EH (cell line): ENCODE measurements around the gene GLOD5.

Experiments
- DNase-seq: peaks from one replicate; pipeline ENCODE4 v3.0.0-alpha.2; 2015; ENCODE audit warnings: low read depth

The GLOD5 gene

DNA sequence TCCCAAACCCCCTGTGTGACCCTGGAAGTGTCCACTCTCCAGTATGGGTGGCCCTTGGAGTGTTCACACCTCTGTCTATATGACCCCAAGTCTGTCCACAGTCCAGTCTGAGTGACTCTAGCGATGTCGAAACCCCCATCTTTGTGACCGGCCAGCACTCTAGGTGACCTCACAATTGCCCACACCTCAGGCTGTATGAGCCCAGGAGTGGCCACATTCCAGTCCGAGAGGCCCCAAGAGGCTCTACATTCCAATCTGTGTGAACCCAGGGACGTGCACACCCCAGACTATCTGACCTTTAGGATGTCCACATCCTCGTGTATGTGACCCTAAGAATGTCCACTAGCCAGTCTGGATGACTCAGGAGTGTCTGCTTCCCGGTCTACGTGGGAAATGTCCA, 7.3 kb upstream of the GLOD5 start:
- peak; percentile 2 for DNase-seq

DNA sequence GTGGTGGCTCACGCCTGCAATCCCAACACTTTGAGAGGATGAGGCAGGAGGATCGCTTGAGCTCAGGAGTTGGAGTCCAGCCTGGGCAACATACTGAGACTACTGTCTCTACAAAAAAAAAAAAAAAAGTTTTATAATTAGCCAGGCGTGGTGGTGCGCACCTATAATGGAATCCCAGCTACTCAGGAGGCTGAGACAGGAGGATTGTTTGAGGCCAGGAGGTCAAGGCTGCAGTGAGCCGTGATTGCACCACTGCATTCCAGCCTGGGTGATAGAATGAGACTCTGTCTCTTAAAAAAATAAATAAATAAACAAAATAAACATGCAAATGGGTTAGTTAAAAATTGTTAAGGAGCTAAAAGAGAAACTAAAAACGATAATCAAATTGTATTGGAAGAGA, 7.7 kb downstream of the GLOD5 start:
- DNase-seq = no peak

DNA sequence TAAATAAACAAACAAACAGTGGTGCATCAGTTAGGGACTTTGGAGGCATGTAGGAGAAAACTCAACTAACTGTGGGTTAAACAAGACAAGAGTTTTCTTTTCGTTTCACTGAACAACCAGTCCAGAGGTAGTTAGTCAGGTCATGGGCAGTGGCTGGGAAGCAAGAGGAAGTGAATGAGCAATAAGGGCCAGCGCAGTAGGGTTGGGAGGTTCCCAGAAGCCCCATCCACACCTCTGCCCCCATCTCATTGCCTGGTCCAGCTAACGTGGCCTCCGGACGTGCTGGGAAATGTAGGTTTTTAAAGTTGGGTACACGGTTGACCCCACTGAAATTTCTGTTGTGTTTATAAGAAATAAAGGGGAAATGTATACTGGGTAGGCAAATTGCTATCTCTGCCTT, 8.7 kb downstream of the GLOD5 start:
- no peak for DNase-seq

DNA sequence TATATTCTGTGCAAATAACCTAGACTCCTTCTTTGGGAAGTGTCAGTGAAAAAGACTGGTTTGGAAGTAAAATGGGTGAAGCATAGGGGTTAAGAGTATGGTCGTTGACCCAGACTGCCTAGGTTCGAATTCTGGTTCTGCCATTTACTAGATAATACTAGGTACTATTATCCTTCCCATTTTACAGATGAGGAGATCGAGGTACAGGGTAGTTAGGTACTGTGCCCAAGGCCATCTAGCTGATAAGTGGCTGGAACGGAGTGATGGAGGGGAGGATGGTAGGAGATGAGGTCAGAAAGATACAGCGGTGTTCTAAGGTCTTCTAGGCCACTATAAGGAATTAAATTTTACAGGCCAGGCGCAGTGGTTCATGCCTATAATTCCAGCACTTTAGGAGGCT, 11.1 kb downstream of the GLOD5 start:
- no peak for DNase-seq

DNA sequence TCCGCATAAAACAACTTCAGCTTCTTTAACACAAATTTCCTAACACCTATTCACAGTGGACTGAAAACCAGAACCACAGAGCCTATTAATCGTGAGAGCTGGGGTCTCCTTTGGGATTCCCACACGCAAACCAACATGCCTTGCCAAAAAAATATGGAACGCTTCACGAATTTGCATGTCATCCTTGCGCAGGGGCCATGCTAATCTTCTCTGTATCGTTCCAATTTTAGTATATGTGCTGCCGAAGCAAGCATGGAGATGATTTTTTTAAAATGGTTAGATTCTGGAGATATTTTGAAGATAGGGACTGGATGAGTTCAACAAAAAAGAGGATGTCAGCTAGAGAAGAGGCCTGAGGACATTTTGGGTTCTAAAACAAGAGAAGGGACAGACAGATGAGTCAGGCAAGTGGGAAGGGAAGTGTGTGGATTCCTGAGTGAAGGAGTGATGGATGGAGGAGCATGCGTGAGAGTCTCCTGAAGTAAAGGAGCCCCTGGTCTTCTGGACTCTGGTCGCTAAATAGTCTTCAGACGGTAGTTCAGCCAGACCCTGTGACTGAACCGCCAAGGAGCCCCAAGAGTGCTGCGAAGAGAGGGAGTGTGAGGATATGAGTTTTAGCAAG, 15.4 kb downstream of the GLOD5 start:
- DNase-seq = no peak

DNA sequence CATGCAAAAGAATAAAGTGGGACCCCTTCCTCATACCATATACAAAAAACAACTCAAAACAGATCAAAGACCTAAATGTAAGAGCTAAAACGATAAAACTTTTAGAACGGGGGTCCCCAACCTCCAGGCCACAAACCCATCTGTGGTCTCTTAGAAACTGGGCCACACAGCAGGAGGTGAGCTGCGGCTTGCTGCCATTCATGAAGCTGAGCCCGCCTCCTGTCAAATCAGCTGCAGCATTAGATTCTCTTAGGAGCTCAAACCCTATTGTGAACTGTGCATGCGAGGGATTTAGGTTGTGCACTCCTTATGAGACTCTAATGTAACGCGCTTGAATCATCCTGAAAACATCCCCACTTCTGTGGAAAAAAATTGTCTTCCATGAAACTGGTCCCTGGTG, 17.9 kb downstream of the GLOD5 start:
- no peak for DNase-seq

DNA sequence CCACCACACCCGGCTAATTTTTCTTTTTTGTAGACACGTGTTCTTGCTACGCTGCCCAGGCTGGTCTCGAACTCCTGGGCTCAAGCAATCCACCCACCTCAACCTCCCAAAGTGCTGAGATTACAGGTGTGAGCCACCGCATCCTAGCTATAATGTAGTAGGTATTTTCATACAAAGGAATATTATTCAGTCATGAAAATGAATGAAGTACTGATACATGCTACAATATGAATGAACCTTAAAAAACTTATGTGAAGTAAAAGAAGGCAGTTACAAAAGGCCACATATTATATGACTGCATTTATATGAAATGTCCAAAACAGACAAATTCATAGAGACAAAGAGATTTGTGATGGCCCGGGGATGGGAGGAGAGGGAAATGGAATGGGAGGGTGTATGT, 20.2 kb downstream of the GLOD5 start:
- DNase-seq = no peak

DNA sequence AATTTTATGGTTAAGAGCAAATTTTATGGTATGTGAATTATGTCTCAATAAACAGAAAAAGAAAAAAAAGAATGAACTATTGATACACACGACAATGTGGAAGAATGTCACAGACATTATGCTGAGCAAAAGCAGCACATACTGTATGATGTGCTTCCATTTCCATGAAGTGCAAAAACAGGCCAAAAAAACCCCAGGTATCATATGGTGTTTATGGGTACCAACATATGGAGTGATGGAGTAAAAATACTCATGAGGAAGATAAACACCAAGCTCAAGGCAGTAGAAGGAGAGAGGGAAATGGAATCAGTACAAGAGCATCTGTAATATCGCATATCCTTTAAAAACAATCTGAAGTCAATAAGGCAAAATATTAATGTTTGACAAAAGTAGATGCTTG, 20.7 kb downstream of the GLOD5 start:
- no peak for DNase-seq

DNA sequence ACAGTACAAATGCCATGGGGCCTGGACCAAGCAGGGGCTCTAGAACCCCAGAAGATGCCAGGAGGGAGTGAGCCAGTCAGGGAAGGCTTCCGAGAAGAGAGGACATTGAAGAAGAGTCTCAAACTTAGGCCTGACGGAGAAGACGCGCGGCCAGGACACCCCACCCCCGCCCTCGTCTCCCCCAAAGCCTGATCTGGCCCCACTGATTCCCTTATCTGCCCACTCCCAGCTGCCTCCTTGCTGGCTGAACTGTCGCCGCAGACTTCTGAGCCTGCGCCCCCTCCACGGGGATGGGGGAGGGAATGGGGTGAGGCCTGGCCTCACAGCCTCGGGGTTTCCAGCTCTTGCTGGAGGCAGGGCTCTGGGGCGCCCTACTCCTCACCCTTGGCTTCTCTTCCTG, 21.2 kb downstream of the GLOD5 start:
- no peak for DNase-seq

DNA sequence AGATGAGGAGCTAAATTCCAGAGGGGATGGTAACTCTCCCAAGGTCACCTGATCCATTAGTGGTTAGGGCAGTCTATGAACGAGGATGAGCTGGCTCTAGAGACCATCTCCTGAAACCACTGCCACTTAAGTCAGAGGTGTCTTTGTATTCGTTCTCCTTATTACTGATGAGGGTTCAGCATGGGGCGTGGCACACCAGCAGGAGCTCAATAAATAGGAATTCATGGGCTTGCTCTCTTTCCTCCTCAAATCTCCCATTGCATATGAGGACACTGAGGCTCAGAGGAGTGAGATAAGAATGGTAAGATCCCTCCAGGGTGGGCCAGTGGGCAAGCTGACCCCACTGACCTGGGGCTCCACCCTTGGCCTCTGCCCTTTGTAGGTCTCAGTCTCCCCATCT, 23.2 kb downstream of the GLOD5 start:
- no peak for DNase-seq

DNA sequence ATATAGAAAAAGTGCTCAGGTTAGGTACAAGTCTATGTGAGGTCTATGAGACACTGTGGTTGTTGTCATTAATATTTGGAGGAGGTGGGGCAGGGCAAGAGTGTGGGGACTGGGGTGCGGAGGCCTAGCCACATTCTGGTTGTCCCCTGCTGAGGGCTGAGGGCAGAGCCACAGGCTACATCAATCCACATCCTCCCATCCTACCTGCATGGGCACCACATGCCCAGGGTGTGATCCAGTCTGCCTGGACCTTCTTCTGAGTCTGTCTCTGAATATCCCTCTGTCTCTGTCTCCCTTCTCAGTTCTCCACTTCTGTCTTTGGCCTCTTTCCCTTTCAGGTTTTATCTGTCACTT, 23.6 kb downstream of the GLOD5 start:
- DNase-seq = no peak

DNA sequence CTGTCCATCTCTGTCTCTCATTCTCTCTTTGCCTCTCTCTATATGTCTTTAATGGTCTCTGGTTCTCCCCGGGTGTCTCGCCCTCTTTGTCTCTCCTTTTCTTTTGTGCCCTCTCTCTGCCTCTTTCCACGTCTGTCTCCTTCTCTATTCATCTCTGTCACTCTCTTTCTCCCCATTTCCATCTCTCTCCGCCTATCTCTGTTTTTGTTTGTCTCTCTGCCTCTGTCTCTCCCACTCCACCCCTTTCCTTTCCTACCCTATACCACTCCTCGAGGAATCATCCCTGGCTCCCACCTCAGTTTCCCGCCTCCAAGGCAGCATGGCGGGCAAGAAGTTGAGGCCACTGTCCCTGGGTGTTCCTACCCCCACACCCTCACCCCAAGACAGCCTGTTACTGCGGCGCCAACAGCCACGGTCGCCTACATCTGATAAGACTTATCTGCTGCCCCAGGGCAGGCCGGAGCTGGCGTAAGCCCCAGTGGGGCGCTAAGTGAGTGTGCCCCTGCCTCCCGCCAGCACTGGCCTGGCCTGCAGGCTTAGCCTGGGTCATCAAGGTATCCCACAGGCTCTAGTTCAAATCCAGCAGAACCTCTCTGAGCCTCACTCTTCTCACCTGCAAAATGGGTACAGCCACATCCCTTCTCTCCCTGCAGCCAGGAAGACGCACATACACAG, 24.1 kb downstream of the GLOD5 start:
- DNase-seq = no peak

DNA sequence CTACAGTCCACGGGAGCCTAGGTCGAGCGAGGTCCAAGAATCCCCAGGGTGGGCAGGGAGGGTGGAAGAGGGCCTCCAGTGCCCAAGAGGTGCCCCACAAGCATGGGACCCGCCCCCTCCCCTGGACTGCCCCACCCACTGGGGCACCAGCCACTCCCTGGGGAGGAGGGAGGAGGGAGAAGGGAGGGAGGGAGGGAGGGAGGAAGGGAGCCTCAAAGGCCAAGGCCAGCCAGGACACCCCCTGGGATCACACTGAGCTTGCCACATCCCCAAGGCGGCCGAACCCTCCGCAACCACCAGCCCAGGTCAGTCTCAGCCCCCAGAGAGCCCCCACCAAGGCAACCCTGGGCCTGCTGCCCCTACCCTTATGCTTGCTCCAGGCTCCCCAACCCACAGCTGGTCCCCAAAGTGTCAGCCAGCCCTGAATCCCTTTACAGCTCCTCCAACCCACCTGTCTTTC, 24.8 kb downstream of the GLOD5 start, which contains the start of gene GATA1:
Gene GATA1 (plus strand): TSS at position 250 of the 460 bp plus-strand sequence. CDS start 4,520 bp downstream, outside the sequence.
- DNase-seq = no peak

DNA sequence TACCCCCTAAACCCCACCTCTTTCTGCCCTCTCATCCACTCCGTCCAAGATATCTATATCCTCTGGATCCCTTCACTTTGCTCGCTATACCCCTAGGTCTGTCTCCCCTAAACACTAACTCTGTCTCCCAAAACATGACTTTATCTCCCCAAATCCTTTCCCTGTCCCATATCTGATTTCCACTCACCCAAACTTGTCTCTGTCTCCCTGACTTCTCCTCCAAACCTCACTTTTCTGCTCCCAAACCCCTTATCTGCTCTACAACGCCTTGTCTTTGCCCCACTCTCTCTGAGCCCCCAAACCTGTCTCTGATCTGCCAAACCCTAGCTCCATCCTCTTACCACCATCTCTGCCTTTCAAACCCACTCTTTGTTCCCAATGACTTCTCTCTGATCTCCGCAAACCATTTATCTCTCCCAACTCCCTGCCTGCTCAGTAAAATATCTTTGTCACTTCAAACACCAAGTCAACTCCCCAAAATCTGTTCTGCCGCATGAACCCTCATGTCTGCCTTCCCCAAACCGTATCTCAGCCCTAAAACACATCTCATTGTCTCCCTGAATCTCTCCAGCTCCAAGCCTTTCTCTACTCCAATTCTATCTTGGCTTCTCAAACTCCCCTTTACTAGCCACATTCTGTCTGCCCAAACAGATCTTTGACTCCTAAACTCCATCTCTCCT, 25.4 kb downstream of the GLOD5 start:
- no peak for DNase-seq

DNA sequence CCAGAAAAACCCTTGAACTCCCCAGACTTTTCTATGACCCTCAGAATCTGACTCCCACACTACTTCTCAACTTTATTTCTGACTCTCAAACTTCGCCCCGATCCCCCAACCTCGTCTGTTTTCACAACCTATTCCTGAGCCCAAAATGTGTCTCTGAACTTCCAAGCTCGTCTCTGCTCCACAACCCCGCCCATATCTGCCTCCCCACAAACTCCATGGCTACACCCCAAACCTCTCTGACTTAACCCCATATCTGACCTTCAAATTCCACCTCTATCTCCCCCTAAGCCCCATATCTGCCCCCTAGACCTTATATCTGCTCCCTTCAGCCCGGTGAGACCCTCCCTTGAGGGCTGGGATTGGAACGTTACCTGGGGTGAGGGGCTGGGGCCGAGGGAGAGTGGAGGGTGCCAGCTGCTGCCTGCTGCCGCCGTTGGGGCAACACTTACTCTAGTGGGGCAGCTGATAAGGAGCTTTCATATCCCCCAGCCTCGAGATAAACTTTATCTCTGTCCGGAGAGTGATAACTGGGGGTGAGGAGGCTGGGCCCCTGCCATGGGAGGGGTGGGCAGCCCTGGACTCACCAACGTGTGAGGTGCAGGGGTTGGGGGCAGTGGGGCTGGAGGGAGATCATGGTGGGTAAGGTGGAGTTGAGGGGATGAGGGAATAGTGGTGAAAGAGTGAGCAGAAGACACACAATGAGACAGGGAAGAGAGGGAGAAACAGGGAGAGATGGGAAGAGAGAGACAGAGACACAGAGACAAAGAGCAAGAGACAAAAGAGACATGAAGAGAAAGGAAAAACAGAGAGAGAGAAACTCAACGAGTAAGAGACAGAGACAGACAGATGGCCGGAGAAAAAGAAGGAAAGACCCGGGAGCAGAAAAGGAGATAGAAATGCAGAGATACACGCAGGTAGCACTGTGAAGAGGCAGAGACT, 26.2 kb downstream of the GLOD5 start:
- no peak for DNase-seq

DNA sequence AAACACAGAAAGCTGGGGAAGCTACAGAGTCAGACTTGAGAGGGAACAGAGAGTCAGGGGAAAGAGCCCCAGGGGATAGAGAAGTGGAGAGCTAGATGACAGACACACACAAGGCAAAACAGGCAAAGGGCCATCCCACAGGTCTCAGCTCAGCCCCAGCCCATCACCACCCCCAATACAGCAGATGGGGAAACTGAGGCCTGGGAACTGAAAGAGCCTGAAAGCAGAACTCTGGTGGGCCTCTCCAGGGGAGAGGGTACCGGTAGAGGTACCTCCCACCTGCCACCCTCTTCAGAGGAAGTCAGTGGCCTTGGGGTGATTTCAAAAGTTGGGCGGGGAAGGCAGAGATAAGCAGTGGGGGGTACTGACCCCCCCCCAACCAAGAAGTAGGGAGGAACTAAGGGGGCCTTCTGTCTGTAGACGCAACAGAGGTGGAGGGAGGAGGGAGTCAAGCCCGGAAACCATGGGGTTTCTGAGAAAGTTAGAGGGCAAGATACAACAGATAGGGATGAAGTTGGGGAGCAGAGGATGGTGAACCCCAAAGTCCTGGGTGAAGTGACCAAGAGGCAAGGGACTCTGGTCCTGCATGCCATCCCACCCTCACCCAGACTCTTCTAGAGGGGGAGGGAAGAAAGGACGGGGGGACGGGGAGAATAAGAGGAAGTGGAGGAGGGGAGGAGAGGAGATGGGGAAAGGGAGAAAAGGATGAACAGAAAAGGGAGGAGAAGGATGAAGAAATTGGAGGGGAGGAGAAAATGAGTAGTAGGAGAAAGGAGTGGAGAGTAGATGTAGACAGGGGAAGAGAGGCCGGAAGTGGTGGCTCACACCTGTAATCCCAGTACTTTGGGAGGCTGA, 28.0 kb downstream of the GLOD5 start:
- no peak for DNase-seq

DNA sequence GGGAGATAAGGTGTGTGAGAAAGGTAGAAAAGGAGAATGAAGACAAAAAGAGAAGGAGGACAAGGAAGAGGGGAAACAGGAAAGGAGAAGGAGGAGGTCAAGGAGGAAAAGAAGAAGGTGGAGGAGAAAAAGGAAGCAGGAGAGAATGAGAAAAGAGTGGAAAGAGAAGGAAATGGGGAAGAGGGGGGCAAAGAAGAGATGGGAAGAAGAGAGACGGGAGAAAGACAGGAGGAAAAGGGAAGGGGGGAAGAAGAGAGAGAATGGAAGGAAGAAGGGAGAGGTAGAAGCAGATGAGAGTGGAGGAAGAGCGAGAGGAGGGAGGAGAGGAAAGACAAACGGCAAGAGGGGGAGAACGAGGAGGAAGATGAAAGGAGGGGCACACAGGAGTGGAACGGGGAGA, 28.9 kb downstream of the GLOD5 start:
- no peak for DNase-seq

DNA sequence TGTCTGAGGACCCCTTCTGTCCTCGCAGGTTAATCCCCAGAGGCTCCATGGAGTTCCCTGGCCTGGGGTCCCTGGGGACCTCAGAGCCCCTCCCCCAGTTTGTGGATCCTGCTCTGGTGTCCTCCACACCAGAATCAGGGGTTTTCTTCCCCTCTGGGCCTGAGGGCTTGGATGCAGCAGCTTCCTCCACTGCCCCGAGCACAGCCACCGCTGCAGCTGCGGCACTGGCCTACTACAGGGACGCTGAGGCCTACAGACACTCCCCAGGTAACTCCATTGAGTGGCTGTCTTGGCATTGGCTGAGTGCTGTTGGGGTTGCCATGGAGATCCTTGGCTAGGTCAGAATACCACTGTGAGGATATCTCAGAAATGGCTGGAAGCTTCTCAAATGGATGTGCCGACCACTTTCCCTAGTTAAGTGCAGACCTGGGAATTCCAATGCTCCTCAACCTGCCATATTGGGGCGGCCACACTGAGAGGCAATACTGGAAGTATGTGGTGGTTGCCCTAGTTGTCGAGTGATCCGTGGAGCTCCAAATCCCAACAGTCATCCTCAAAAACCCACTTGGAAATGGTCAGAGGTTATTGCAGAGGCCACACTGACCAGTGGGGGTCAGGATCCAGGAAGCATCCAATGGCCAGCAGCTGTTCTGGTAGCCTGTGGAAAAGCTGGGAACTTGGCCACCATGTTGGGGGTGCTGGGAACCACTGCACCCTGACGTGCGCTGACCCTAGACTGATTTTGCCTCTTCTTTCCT, 29.7 kb downstream of the GLOD5 start:
- DNase-seq = no peak

DNA sequence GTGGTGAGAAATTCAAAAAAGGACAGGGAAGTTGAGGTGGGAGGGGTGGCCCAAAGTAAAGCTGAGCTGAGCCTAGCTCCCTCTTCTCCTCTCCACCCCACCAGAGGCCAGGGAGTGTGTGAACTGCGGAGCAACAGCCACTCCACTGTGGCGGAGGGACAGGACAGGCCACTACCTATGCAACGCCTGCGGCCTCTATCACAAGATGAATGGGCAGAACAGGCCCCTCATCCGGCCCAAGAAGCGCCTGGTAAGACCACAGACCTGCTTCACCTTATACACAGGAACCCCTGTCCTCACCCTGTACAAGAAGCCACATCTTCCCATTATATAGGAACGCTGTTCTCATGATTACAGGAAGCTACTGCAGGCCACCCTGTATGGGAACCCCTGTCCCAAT, 30.7 kb downstream of the GLOD5 start:
- DNase-seq = no peak

DNA sequence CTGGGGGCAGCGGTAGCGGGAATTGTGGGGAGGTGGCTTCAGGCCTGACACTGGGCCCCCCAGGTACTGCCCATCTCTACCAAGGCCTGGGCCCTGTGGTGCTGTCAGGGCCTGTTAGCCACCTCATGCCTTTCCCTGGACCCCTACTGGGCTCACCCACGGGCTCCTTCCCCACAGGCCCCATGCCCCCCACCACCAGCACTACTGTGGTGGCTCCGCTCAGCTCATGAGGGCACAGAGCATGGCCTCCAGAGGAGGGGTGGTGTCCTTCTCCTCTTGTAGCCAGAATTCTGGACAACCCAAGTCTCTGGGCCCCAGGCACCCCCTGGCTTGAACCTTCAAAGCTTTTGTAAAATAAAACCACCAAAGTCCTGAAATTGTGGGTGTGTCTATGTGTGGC, 32.4 kb downstream of the GLOD5 start:
- DNase-seq = no peak
